GM12878 (cell line): Measurements from ENCODE around the gene CADPS. TPM values are rescaled to one million over a fixed set of nuclear protein-coding genes. Genes with fewer than 3 reads are reported as not detected.

Source experiments
- ATAC-seq: fragments of 200-7000 bp; cut with Tn5 transposase; 3 replicates; pipeline ENCODE4 v1.9.1; 2020; ENCODE audit warnings: mild to moderate bottlenecking, moderate library complexity
- BruUV-seq: library from RNA; stranded (reverse); fragments of 400-500 nt; replicated peaks from 2 replicates; lab custom pipeline; 2021; lab: Mats Ljungman, UMichigan
- CTCF ChIA-PET: fragments of 300-600 bp; sonication (Branson Sonifier 250); formaldehyde crosslinking; extraction: SDS; loops from one replicate; lab custom pipeline; 2021; ENCODE audit warnings: inconsistent platforms; lab: Yijun Ruan, JAX
- POLR2A ChIA-PET: fragments of 350-600 bp; formaldehyde crosslinking; extraction: SDS; loops from one replicate; lab custom pipeline; 2021; ENCODE audit warnings: inconsistent platforms; lab: Charles Lee
- RAD21 ChIA-PET: fragments of 300-600 bp; sonication (Branson Sonifier 250); formaldehyde crosslinking; loops from one replicate; lab custom pipeline; 2023; ENCODE audit warnings: antibody characterized with exemption; ENCODE audit not compliant: unreplicated experiment; lab: Charles Lee
- SMC1A ChIA-PET: fragments of 300-600 bp; sonication (Branson Sonifier 250); formaldehyde crosslinking; loops from one replicate; lab custom pipeline; 2023; ENCODE audit not compliant: unreplicated experiment, uncharacterized antibody; lab: Charles Lee
- DNase-seq: peaks from one replicate; pipeline ENCODE4 v3.0.0-alpha.2; 2011; ENCODE audit warnings: low read depth, low spot score
- FAIRE-seq: peaks from 3 replicates; lab custom pipeline; 2011; peaks lifted over from hg19 to GRCh38; lab: Jason Lieb, UNC
- H2AFZ ChIP-seq: 2 replicates; pipeline ENCODE4 v1.6.0; 2011; ENCODE audit warnings: low read depth, low read length, control low read depth; ENCODE audit not compliant: control insufficient read depth
- H3K27ac ChIP-seq: 2 replicates; pipeline ENCODE4 v1.5.1; 2011; ENCODE audit warnings: control low read depth; ENCODE audit not compliant: control insufficient read depth, insufficient read depth
- H3K27me3 ChIP-seq, 2 experiments: replicated peaks in 1 of 2; 2 replicates each; pipeline versions ENCODE4 v1.6.0 to v1.6.1; 2011; ENCODE audit warnings: low read length in 1 of 2; ENCODE audit not compliant: control insufficient read depth in 2 of 2, insufficient read depth in 2 of 2
- H3K36me3 ChIP-seq, 2 experiments: 2 replicates each; pipeline ENCODE4 v1.5.1; 2011; ENCODE audit warnings: low read length in 1 of 2; ENCODE audit not compliant: control insufficient read depth in 2 of 2, insufficient read depth in 2 of 2
- H3K4me1 ChIP-seq: 2 replicates; pipeline ENCODE4 v1.6.1; 2011; ENCODE audit warnings: mild to moderate bottlenecking, low read length, moderate library complexity, mixed read lengths; ENCODE audit not compliant: control insufficient read depth, insufficient read depth
- H3K4me2 ChIP-seq: 2 replicates; pipeline ENCODE4 v1.6.0; 2011; ENCODE audit warnings: control low read depth; ENCODE audit not compliant: control insufficient read depth, insufficient read depth
- H3K4me3 ChIP-seq: fragments of 200-600 bp; sonication (generic); 2 replicates; pipeline ENCODE4 v1.5.1; 2016
- H3K79me2 ChIP-seq: 2 replicates; pipeline ENCODE4 v1.6.0; 2011; ENCODE audit warnings: low read length; ENCODE audit not compliant: control insufficient read depth, insufficient read depth
- H3K9ac ChIP-seq: 2 replicates; pipeline ENCODE4 v1.8.0; 2011; ENCODE audit warnings: low read length, control low read depth, mixed read lengths; ENCODE audit not compliant: control insufficient read depth, insufficient read depth
- H3K9me3 ChIP-seq: replicated peaks from 3 replicates; pipeline ENCODE4 v1.5.1; 2011; ENCODE audit warnings: mild to moderate bottlenecking, low read length; ENCODE audit not compliant: control insufficient read depth, insufficient read depth
- H4K20me1 ChIP-seq: 2 replicates; pipeline ENCODE4 v1.6.0; 2011; ENCODE audit not compliant: control insufficient read depth, insufficient read depth
- ATF3 ChIP-seq: IDR thresholded peaks from 2 replicates; pipeline ENCODE4 v1.6.1; 2011; ENCODE audit warnings: low read depth, mild to moderate bottlenecking, low read length, moderate library complexity, borderline replicate concordance; ENCODE audit errors: extremely low read depth
- BCL11A ChIP-seq: IDR thresholded peaks from 2 replicates; pipeline ENCODE4 v1.6.1; 2011; ENCODE audit warnings: low read depth, low read length
- CBFB ChIP-seq: IDR thresholded peaks from 2 replicates; pipeline ENCODE4 v1.6.1; 2016; ENCODE audit warnings: antibody characterized with exemption, low read depth
- EED ChIP-seq: sonication (generic); IDR thresholded peaks from 2 replicates; pipeline ENCODE4 v1.6.1; 2016; ENCODE audit warnings: antibody characterized with exemption, low read depth
- EGR1 ChIP-seq, 2 experiments: IDR thresholded peaks; 1 replicate in 1 of 2; 2 replicates in 1 of 2; pipeline ENCODE4 v1.6.1; 2011 to 2012; ENCODE audit warnings: low read depth in 2 of 2, low read length in 2 of 2, borderline replicate concordance in 1 of 2, mild to moderate bottlenecking in 1 of 2, moderate library complexity in 1 of 2
- GABPA ChIP-seq: IDR thresholded peaks from 2 replicates; pipeline ENCODE4 v1.6.1; 2014; ENCODE audit warnings: antibody characterized with exemption, low read depth, mild to moderate bottlenecking, inconsistent platforms
- IRF5 ChIP-seq: fragments of 450-650 bp; IDR thresholded peaks from 2 replicates; pipeline ENCODE4 v1.6.1; 2017; ENCODE audit warnings: borderline replicate concordance
- LARP7 ChIP-seq: fragments of 450-650 bp; IDR thresholded peaks from 2 replicates; pipeline ENCODE4 v1.6.1; 2017; ENCODE audit warnings: mild to moderate bottlenecking
- MAX ChIP-seq: IDR thresholded peaks from 2 replicates; pipeline ENCODE4 v1.6.1; 2012; ENCODE audit warnings: low read depth, low read length, improper control_type of control experiment
- NFYA ChIP-seq: IDR thresholded peaks from 2 replicates; pipeline ENCODE4 v1.6.1; 2011; ENCODE audit warnings: low read depth, mild to moderate bottlenecking, low read length, improper control_type of control experiment, borderline replicate concordance
- POU2F2 ChIP-seq: IDR thresholded peaks from 3 replicates; pipeline ENCODE4 v1.6.1; 2011; ENCODE audit warnings: low read depth, mild to moderate bottlenecking, low read length, borderline replicate concordance
- RELA ChIP-seq: fragments of 450-650 bp; IDR thresholded peaks from 2 replicates; pipeline ENCODE4 v1.8.0; 2014; ENCODE audit warnings: borderline replicate concordance; ENCODE audit not compliant: partially characterized antibody
- SMAD5 ChIP-seq: IDR thresholded peaks from 2 replicates; pipeline ENCODE4 v1.6.1; 2016; ENCODE audit warnings: antibody characterized with exemption, low read depth
- SRF ChIP-seq, 2 experiments: IDR thresholded peaks; 2 replicates each; pipeline ENCODE4 v1.6.1; 2011; ENCODE audit warnings: low read depth in 2 of 2, low read length in 2 of 2, mild to moderate bottlenecking in 1 of 2, moderate library complexity in 1 of 2
- WRNIP1 ChIP-seq: IDR thresholded peaks from 2 replicates; pipeline ENCODE4 v1.6.1; 2011; ENCODE audit warnings: low read depth, low read length, improper control_type of control experiment, borderline replicate concordance
- WGBS: methylation state at CpG from one replicate; pipeline ENCODE4 v1.1.6; 2016; ENCODE audit warnings: low lambda C conversion rate; ENCODE audit not compliant: insufficient replicate concordance, insufficient coverage; ENCODE audit errors: missing lambda C conversion rate; 5-methylcytosine and 5-hydroxymethylcytosine counted together
- in situ Hi-C: fragments of 300-500 bp; cut with MboI; formaldehyde crosslinking; loops from 9 replicates; pipeline ENCODE4 v1.14.3; 2018; ENCODE audit warnings: mixed read lengths
- intact Hi-C: fragments of 100-400 bp; cut with micrococcal nuclease; formaldehyde crosslinking; loops from one replicate; pipeline ENCODE4 v1.14.2; 2022; ENCODE audit not compliant: unreplicated experiment
- polyA plus RNA-seq, 11 experiments: library from polyadenylated mRNA; depleted of rRNA in 4 of 11; unstranded in 6 of 11; stranded (reverse) in 5 of 11; fragments of >200 nt; fragmentation: Nextera tagmentation in 4 of 11; fragmentation: Illumina TruSeq in 1 of 11; extraction: Ambion mirVana in 4 of 11; extraction: Trizol in 1 of 11; gene quantifications; 1 replicate in 1 of 11; 2 replicates in 10 of 11; pipeline versions ENCODE4 v1.2.1 to v1.2.3, GENCODE V29; 2011 to 2016; ENCODE audit warnings: inconsistent platforms in 2 of 11, missing spikeins in 2 of 11, low read depth in 1 of 11
- total RNA-seq, 4 experiments: library from RNA; depleted of rRNA in 3 of 4; stranded (reverse); fragments of >200 nt in 3 of 4; fragmentation: Illumina TruSeq in 1 of 4; extraction: Trizol in 1 of 4; gene quantifications; 2 replicates each; pipeline versions ENCODE4 v1.2.1 to v1.2.3, GENCODE V29; 2013 to 2021

Gene CADPS
- total and polyA plus RNA-seq, 10 of the 15 experiments (the other 5 are each of a cell fraction or from before 2014, with no cell fraction given): 0.20 TPM; not detected in 9

- TF ChIP-seq WRNIP1: no peak
- TF ChIP-seq EGR1 (IDR thresholded peaks at IDR 0.05; ENCODE audit: borderline replicate concordance in 1 of 2, low read depth in 2 of 2, low read length in 2 of 2): no peak
- no peak for TF ChIP-seq SMAD5
- TF ChIP-seq RELA: no peak
- no peak for TF ChIP-seq IRF5
- TF ChIP-seq MAX: no peak
- no peak for TF ChIP-seq NFYA
- no peak for TF ChIP-seq BCL11A
- no peak for TF ChIP-seq GABPA
These were observed 511.0 kb downstream of the CADPS start (continued) for GRCh38 chr3:62364191-62364590.

- FAIRE-seq: no peak
- ChIA-PET RAD21 (no interaction called here), SMC1A (no interaction called here), POLR2A (no interaction called here)
- H3K9ac ChIP-seq: no peak overlapping the region
- no peaks in the 10 kb centered on the region for H3K79me2 ChIP-seq
- intact Hi-C loops: no loop called here
- H3K4me3 ChIP-seq: no peak overlapping the region
- no peaks in the 10 kb centered on the region for H3K4me1 ChIP-seq
- no peak overlapping the region for H3K4me2 ChIP-seq
- H3K27ac ChIP-seq: no peak overlapping the region
- H3K9me3 ChIP-seq: no peaks in the 10 kb centered on the region
- in situ Hi-C loops: no loop called here
- no peak overlapping the region for H2AFZ ChIP-seq
- ATAC-seq: no peak
- WGBS: 83% methylated on average over 5 of the region's 6 CpGs
- H4K20me1 ChIP-seq: no peaks in the 10 kb centered on the region
- BruUV-seq: no TSS peak
- no peak for DNase-seq
- no peaks in the 10 kb centered on the region for H3K36me3 ChIP-seq
- TF ChIP-seq CBFB (no peak), SRF (IDR thresholded peaks at IDR 0.05; ENCODE audit: low read depth in 2 of 2, low read length in 2 of 2) (no peak), EED (no peak), POU2F2 (no peak), ATF3 (no peak), LARP7 (no peak)
- TF ChIP-seq, all 136 proteins: peak for 0
- CTCF ChIA-PET: no interaction called here
- H3K27me3 ChIP-seq: peaks cover 3 to 8% of the 10 kb centered on the region in 2 experiments; a peak in 3 of 4 replicates
These were observed 511.9 kb downstream of the CADPS start for GRCh38 chr3:62363275-62363674.
